ENCODE results near the gene RAD21L1. TPM values are rescaled to one million over a fixed set of nuclear protein-coding genes. Genes with fewer than 3 reads are reported as not detected.

RAD21L1 gene
- total RNA-seq, 1 donor from 2014 or later: not detected

GRCh38 chr20:1210501-1210900 is 15.3 kb upstream of the RAD21L1 start:
- peaks cover 75% of the 10 kb centered on the region for H3K27me3 Mint-ChIP-seq (ENCODE audit: low read depth)
- no peaks in the 10 kb centered on the region for H3K36me3 Mint-ChIP-seq (ENCODE audit: low read depth)
- H3K27ac Mint-ChIP-seq (ENCODE audit: unreplicated experiment): no peak overlapping the region
- no peak for TF ChIP-seq CTCF (conservative IDR thresholded peaks at IDR 0.05)
- DNase-seq (ENCODE audit: low read depth, low spot score): no peak
- H3K4me1 Mint-ChIP-seq: no peaks in the 10 kb centered on the region
- H3K9me3 Mint-ChIP-seq: no peaks in the 10 kb centered on the region
- no peak overlapping the region for H3K4me3 Mint-ChIP-seq

- H3K36me3 Mint-ChIP-seq (ENCODE audit: low read depth): no peaks in the 10 kb centered on the region
- TF ChIP-seq CTCF (conservative IDR thresholded peaks at IDR 0.05): no peak
- H3K27ac Mint-ChIP-seq (ENCODE audit: unreplicated experiment): no peak overlapping the region
- H3K4me3 Mint-ChIP-seq: no peak overlapping the region
- peaks cover 77% of the 10 kb centered on the region for H3K27me3 Mint-ChIP-seq (ENCODE audit: low read depth)
- no peak for DNase-seq (ENCODE audit: low read depth, low spot score)
- H3K4me1 Mint-ChIP-seq: no peaks in the 10 kb centered on the region
- no peaks in the 10 kb centered on the region for H3K9me3 Mint-ChIP-seq
Observed at GRCh38 chr20:1212023-1212422, 13.8 kb upstream of the RAD21L1 start.

GRCh38 chr20:1212607-1213396 is 13.0 kb upstream of the RAD21L1 start:
- H3K4me3 Mint-ChIP-seq: no peak overlapping the region
- no peak overlapping the region for H3K27ac Mint-ChIP-seq (ENCODE audit: unreplicated experiment)
- TF ChIP-seq CTCF (conservative IDR thresholded peaks at IDR 0.05): peak; percentile 89
- DNase-seq (ENCODE audit: low read depth, low spot score): peak; percentile 62
- peaks cover 73% of the 10 kb centered on the region for H3K27me3 Mint-ChIP-seq (ENCODE audit: low read depth)
- no peaks in the 10 kb centered on the region for H3K4me1 Mint-ChIP-seq
- no peaks in the 10 kb centered on the region for H3K9me3 Mint-ChIP-seq
- H3K36me3 Mint-ChIP-seq (ENCODE audit: low read depth): no peaks in the 10 kb centered on the region

GRCh38 chr20:1214838-1215261 is 11.0 kb upstream of the RAD21L1 start:
- no peak for DNase-seq (ENCODE audit: low read depth, low spot score)
- H3K4me1 Mint-ChIP-seq: no peaks in the 10 kb centered on the region
- no peaks in the 10 kb centered on the region for H3K36me3 Mint-ChIP-seq (ENCODE audit: low read depth)
- no peak overlapping the region for H3K27ac Mint-ChIP-seq (ENCODE audit: unreplicated experiment)
- peaks cover 70% of the 10 kb centered on the region for H3K27me3 Mint-ChIP-seq (ENCODE audit: low read depth)
- H3K4me3 Mint-ChIP-seq: no peak overlapping the region
- H3K9me3 Mint-ChIP-seq: no peaks in the 10 kb centered on the region
- TF ChIP-seq CTCF (conservative IDR thresholded peaks at IDR 0.05): no peak

GRCh38 chr20:1215386-1216170 is 10.3 kb upstream of the RAD21L1 start:
- no peaks in the 10 kb centered on the region for H3K4me1 Mint-ChIP-seq
- no peaks in the 10 kb centered on the region for H3K36me3 Mint-ChIP-seq (ENCODE audit: low read depth)
- no peak overlapping the region for H3K27ac Mint-ChIP-seq (ENCODE audit: unreplicated experiment)
- DNase-seq (ENCODE audit: low read depth, low spot score): no peak
- H3K9me3 Mint-ChIP-seq: no peaks in the 10 kb centered on the region
- peaks cover 71% of the 10 kb centered on the region for H3K27me3 Mint-ChIP-seq (ENCODE audit: low read depth)
- H3K4me3 Mint-ChIP-seq: no peak overlapping the region
- no peak for TF ChIP-seq CTCF (conservative IDR thresholded peaks at IDR 0.05)

Data from neural crest cell (in vitro differentiated cells).